ENCODE measurements around the gene ADAM21.
A peak's percentile ranks its signal among the peaks of the same experiment; 100 is the strongest.
"Not testable (repeated sequence)": the region's sequence is repeated elsewhere in the genome, so short reads cannot be mapped to it uniquely, and the experiment has no call there.

Gene ADAM21

GRCh38 chr14:70451874-70452273 is at the start of gene ADAM21:
Gene ADAM21, plus strand, starts transcription at chr14:70452174. Its CDS starts 5,326 bp downstream, at chr14:70457500.
- no peak for DNase-seq

GRCh38 chr14:70403335-70403734 is 48.6 kb upstream of the ADAM21 start:
- not testable (repeated sequence) for DNase-seq

GRCh38 chr14:70406216-70406615 is 45.8 kb upstream of the ADAM21 start:
- DNase-seq: not testable (repeated sequence)

- DNase-seq: no peak
Measured at GRCh38 chr14:70407621-70408020, 44.4 kb upstream of the ADAM21 start.

GRCh38 chr14:70415788-70416187 is 36.2 kb upstream of the ADAM21 start:
- DNase-seq: no peak

GRCh38 chr14:70416338-70416724 is 35.6 kb upstream of the ADAM21 start:
- no peak for DNase-seq

GRCh38 chr14:70416725-70417349 is 35.1 kb upstream of the ADAM21 start, which contains the start of gene SYNJ2BP:
Gene SYNJ2BP, minus strand, starts transcription at chr14:70417090. Its CDS starts 127 bp downstream, at chr14:70416963.
- peak; percentile 90 for DNase-seq

- not testable (repeated sequence) for DNase-seq
Measured at GRCh38 chr14:70419270-70419931, 32.6 kb upstream of the ADAM21 start.

GRCh38 chr14:70422538-70422937 is 29.4 kb upstream of the ADAM21 start:
- DNase-seq: no peak

GRCh38 chr14:70425354-70425753 is 26.6 kb upstream of the ADAM21 start:
- no peak for DNase-seq

GRCh38 chr14:70426555-70426954 is 25.4 kb upstream of the ADAM21 start:
- not testable (repeated sequence) for DNase-seq

- no peak for DNase-seq
Measured at GRCh38 chr14:70436867-70437266, 15.1 kb upstream of the ADAM21 start.

GRCh38 chr14:70441641-70442040 is 10.3 kb upstream of the ADAM21 start:
- no peak for DNase-seq

GRCh38 chr14:70442750-70443149 is 9.2 kb upstream of the ADAM21 start:
- no peak for DNase-seq

GRCh38 chr14:70448633-70449340 is 3.2 kb upstream of the ADAM21 start:
- no peak for DNase-seq

GRCh38 chr14:70454731-70455130 is 2.8 kb downstream of the ADAM21 start:
- no peak for DNase-seq

- DNase-seq: no peak
Measured at GRCh38 chr14:70468731-70469130, 16.8 kb downstream of the ADAM21 start.

GRCh38 chr14:70470863-70471563 is 19.0 kb downstream of the ADAM21 start:
- not testable (repeated sequence) for DNase-seq

GRCh38 chr14:70472253-70473159 is 20.5 kb downstream of the ADAM21 start:
- no peak for DNase-seq

- DNase-seq: no peak
Measured at GRCh38 chr14:70473825-70474224, 21.9 kb downstream of the ADAM21 start.

GRCh38 chr14:70475459-70475858 is 23.5 kb downstream of the ADAM21 start:
- DNase-seq: not testable (repeated sequence)

All from islet precursor cell (in vitro differentiated cells).